Neural cell (in vitro differentiated cells): ENCODE results near the gene PTPRN2. TPM values are rescaled to one million over a fixed set of nuclear protein-coding genes. Genes with fewer than 3 reads are reported as not detected.
A peak's percentile ranks its signal among the peaks of the same experiment; 100 is the strongest.

Experiments
- H2AFZ ChIP-seq: fragments of 200-600, 300-800 bp; sonication (generic), shearing (Covaris generic); 2 replicates; pipeline ENCODE4 v1.6.0; 2014; ENCODE audit warnings: low read depth, mild to moderate bottlenecking, antibody characterized with exemption, low read length, moderate library complexity
- H3F3A ChIP-seq: fragments of 200-600 bp; shearing (Covaris generic); 2 replicates; pipeline ENCODE4 v1.6.1; 2016; ENCODE audit warnings: mild to moderate bottlenecking, moderate library complexity, mixed read lengths, antibody characterized with exemption, low read length; ENCODE audit not compliant: insufficient read depth, poor library complexity, severe bottlenecking
- H3K27ac ChIP-seq: fragments of 200-600, 300-800 bp; sonication (generic), shearing (Covaris generic); 2 replicates; pipeline ENCODE4 v1.5.1; 2014; ENCODE audit warnings: mild to moderate bottlenecking, low read length, moderate library complexity
- H3K27me3 ChIP-seq: fragments of 300-800, 200-600 bp; sonication (generic), shearing (Covaris generic); 2 replicates; pipeline ENCODE4 v1.6.0; 2014; ENCODE audit warnings: mild to moderate bottlenecking, low read depth, low read length, moderate library complexity; ENCODE audit not compliant: insufficient read depth
- H3K36me3 ChIP-seq: fragments of 300-800, 200-600 bp; sonication (generic), shearing (Covaris generic); 2 replicates; pipeline ENCODE4 v1.5.1; 2014; ENCODE audit warnings: mild to moderate bottlenecking, antibody characterized with exemption, low read length, moderate library complexity; ENCODE audit not compliant: insufficient read depth
- H3K4me2 ChIP-seq: fragments of 300-800, 200-600 bp; sonication (generic), shearing (Covaris generic); 2 replicates; pipeline ENCODE4 v1.6.0; 2014; ENCODE audit warnings: mild to moderate bottlenecking, low read length
- H3K4me3 ChIP-seq: fragments of 300-800, 200-600 bp; sonication (generic), shearing (Covaris generic); 2 replicates; pipeline ENCODE4 v1.5.1; 2014; ENCODE audit warnings: mild to moderate bottlenecking, low read length, moderate library complexity
- H3K79me2 ChIP-seq: fragments of 200-600 bp; shearing (Covaris generic); replicated peaks from 2 replicates; pipeline ENCODE4 v1.6.0; 2014; ENCODE audit warnings: mild to moderate bottlenecking, low read length, moderate library complexity; ENCODE audit not compliant: insufficient read depth
- H3K9ac ChIP-seq: fragments of 300-800, 200-600 bp; sonication (generic), shearing (Covaris generic); 2 replicates; pipeline ENCODE4 v1.6.1; 2016; ENCODE audit warnings: mild to moderate bottlenecking, low read length, mixed read lengths
- H3K9me2 ChIP-seq: fragments of 200-600 bp; shearing (Covaris generic); 2 replicates; pipeline ENCODE4 v1.6.1; 2016; ENCODE audit warnings: mild to moderate bottlenecking, low read length, mixed read lengths; ENCODE audit not compliant: insufficient read depth
- H3K9me3 ChIP-seq: fragments of 200-600, 300-800 bp; sonication (generic), shearing (Covaris generic); 2 replicates; pipeline ENCODE4 v1.6.1; 2016; ENCODE audit warnings: mild to moderate bottlenecking, mixed run types, low read length, moderate library complexity, mixed read lengths
- H4K20me1 ChIP-seq: fragments of 200-600 bp; shearing (Covaris generic); 2 replicates; pipeline ENCODE4 v1.6.1; 2016; ENCODE audit warnings: mild to moderate bottlenecking, mixed run types; ENCODE audit not compliant: insufficient read depth
- EP300 ChIP-seq: fragments of 450-650 bp; conservative IDR thresholded peaks from 2 replicates; pipeline ENCODE4 v1.6.1; 2014; ENCODE audit warnings: antibody characterized with exemption, mild to moderate bottlenecking, moderate library complexity; ENCODE audit not compliant: poor library complexity, severe bottlenecking
- EZH2 ChIP-seq: fragments of 200-600, 300-800 bp; shearing (Covaris generic), sonication (generic); IDR thresholded peaks from 2 replicates; pipeline ENCODE4 v1.6.1; 2014; ENCODE audit warnings: antibody characterized with exemption, low read length, borderline replicate concordance, mild to moderate bottlenecking; ENCODE audit not compliant: insufficient read depth, poor library complexity, severe bottlenecking
- MXI1 ChIP-seq: fragments of 450-650 bp; conservative IDR thresholded peaks from 2 replicates; pipeline ENCODE4 v1.6.1; 2014; ENCODE audit warnings: antibody characterized with exemption, mild to moderate bottlenecking; ENCODE audit not compliant: poor library complexity, severe bottlenecking
- POLR2AphosphoS5 ChIP-seq: IDR thresholded peaks from 2 replicates; pipeline ENCODE4 v1.6.1; 2012
- RAD21 ChIP-seq: fragments of 450-650 bp; conservative IDR thresholded peaks from 2 replicates; pipeline ENCODE4 v1.6.1; 2014; ENCODE audit warnings: antibody characterized with exemption, mild to moderate bottlenecking, moderate library complexity
- SMC3 ChIP-seq: fragments of 450-650 bp; conservative IDR thresholded peaks from 2 replicates; pipeline ENCODE4 v1.6.1; 2014; ENCODE audit warnings: antibody characterized with exemption, mild to moderate bottlenecking, moderate library complexity; ENCODE audit not compliant: poor library complexity
- TAF1 ChIP-seq: IDR thresholded peaks from 2 replicates; pipeline ENCODE4 v1.6.1; 2012; ENCODE audit warnings: low read depth
- polyA plus RNA-seq: library from polyadenylated mRNA; depleted of rRNA; stranded (reverse); fragments of >200 nt; gene quantifications from 2 replicates; pipeline ENCODE4 v1.2.3, GENCODE V29; 2014
- TF ChIP-seq, protein P1 (sequence below): fragments of 450-650 bp; IDR thresholded peaks from 2 replicates; pipeline ENCODE4 v1.5.1; 2014; ENCODE audit warnings: antibody characterized with exemption, mild to moderate bottlenecking, moderate library complexity; ENCODE audit not compliant: poor library complexity, severe bottlenecking
- TF ChIP-seq, protein P2 (sequence below): IDR thresholded peaks from 2 replicates; pipeline ENCODE4 v1.6.1; 2012; ENCODE audit warnings: borderline replicate concordance

PTPRN2 gene
- polyA plus RNA-seq, 1 donor from 2014 or later: 31.0 TPM

DNA sequence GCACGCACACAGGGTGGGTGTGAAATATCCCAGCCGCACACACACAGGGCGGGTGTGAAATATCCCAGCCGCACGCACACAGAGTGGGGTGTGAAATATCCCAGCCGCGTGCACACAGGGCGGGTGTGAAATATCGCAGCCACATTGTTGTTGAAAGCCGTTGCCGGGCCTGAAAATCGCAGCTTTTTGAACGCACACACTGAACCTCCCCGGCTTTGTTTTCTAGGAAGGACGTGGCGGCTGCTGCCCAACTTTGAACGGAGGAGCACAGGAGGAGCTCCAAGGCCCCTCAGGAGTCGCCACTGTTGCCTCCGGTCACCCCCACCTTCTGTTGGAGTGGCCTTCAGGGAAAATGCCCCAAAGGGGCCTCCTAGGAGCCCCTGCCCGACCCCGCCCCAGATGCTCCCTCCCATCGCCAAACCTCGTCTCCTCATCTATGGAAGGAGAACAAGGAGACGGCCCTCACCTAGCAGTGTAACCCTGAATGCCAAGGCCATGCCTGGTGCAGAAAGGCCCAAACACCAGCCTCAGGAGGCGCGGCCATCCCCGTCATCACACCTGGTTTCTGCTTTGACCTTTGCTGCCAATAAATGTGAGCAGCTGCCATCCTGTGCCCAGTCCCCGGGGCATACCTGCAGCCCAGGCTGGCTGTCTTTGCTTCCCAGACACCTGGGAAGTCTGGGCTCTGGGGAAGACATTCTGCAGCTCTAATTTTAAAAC lies 318.6 kb downstream of the PTPRN2 start:
- Histone ChIP-seq H3K27me3 (no peaks in the 10 kb centered on the region), H3K9me3 (no peaks in the 10 kb centered on the region), H2AFZ (no peak overlapping the region), H4K20me1 (no peaks in the 10 kb centered on the region), H3K9me2 (no peaks in the 10 kb centered on the region), H3F3A (no peaks in the 10 kb centered on the region), H3K4me3 (no peak overlapping the region), H3K79me2 (no peaks in the 10 kb centered on the region), H3K27ac (no peak overlapping the region), H3K4me2 (no peak overlapping the region), H3K36me3 (no peaks in the 10 kb centered on the region), H3K9ac (no peak overlapping the region)
- TF ChIP-seq SMC3 (no peak), TAF1 (no peak), MXI1 (no peak), EZH2 (no peak), POLR2AphosphoS5 (no peak), EP300 (no peak), RAD21 (no peak)
- TF ChIP-seq, protein P1, sequence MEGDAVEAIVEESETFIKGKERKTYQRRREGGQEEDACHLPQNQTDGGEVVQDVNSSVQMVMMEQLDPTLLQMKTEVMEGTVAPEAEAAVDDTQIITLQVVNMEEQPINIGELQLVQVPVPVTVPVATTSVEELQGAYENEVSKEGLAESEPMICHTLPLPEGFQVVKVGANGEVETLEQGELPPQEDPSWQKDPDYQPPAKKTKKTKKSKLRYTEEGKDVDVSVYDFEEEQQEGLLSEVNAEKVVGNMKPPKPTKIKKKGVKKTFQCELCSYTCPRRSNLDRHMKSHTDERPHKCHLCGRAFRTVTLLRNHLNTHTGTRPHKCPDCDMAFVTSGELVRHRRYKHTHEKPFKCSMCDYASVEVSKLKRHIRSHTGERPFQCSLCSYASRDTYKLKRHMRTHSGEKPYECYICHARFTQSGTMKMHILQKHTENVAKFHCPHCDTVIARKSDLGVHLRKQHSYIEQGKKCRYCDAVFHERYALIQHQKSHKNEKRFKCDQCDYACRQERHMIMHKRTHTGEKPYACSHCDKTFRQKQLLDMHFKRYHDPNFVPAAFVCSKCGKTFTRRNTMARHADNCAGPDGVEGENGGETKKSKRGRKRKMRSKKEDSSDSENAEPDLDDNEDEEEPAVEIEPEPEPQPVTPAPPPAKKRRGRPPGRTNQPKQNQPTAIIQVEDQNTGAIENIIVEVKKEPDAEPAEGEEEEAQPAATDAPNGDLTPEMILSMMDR: no peak
- TF ChIP-seq, protein P2, sequence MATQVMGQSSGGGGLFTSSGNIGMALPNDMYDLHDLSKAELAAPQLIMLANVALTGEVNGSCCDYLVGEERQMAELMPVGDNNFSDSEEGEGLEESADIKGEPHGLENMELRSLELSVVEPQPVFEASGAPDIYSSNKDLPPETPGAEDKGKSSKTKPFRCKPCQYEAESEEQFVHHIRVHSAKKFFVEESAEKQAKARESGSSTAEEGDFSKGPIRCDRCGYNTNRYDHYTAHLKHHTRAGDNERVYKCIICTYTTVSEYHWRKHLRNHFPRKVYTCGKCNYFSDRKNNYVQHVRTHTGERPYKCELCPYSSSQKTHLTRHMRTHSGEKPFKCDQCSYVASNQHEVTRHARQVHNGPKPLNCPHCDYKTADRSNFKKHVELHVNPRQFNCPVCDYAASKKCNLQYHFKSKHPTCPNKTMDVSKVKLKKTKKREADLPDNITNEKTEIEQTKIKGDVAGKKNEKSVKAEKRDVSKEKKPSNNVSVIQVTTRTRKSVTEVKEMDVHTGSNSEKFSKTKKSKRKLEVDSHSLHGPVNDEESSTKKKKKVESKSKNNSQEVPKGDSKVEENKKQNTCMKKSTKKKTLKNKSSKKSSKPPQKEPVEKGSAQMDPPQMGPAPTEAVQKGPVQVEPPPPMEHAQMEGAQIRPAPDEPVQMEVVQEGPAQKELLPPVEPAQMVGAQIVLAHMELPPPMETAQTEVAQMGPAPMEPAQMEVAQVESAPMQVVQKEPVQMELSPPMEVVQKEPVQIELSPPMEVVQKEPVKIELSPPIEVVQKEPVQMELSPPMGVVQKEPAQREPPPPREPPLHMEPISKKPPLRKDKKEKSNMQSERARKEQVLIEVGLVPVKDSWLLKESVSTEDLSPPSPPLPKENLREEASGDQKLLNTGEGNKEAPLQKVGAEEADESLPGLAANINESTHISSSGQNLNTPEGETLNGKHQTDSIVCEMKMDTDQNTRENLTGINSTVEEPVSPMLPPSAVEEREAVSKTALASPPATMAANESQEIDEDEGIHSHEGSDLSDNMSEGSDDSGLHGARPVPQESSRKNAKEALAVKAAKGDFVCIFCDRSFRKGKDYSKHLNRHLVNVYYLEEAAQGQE: no peak

DNA sequence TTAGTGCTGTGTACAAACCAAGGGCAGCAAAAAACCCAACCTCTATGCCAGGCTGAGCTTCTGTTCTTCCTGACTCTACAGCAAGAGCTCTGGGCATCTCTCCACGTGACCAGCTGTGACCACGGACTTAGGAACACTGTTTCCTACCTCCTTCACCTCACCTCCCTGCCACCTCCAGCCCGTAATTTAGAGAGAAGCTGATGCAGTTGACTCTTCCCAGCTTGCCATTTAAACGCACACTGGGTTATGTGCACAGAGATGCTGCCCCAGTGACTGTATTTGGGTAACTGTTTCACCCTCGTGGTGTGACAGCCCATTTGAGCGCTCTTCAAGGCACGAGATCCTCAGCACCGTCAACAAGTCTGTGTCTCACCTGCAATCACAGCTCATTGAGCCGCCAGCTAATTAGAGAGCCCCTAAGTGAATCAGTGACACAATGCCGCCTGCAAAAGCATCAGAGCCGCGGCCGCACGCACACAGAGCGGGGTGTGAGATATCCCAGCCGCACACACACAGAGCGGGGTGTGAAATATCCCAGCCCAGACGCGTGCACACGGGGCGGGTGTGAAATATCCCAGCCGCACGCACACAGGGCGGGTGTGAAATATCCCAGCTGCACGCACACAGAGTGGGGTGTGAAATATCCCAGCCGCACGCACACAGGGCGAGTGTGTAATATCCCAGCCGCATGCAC lies 319.7 kb downstream of the PTPRN2 start:
- H3K79me2 ChIP-seq: no peaks in the 10 kb centered on the region
- no peaks in the 10 kb centered on the region for H3K9me3 ChIP-seq
- H2AFZ ChIP-seq: no peak overlapping the region
- no peak for TF ChIP-seq POLR2AphosphoS5
- TF ChIP-seq MXI1: peak; percentile 13
- TF ChIP-seq TAF1: no peak
- H3K36me3 ChIP-seq: no peaks in the 10 kb centered on the region
- peak overlapping the region; percentile 1 for H3K9ac ChIP-seq
- H3K9me2 ChIP-seq: no peaks in the 10 kb centered on the region
- H3K4me2 ChIP-seq: no peak overlapping the region
- H4K20me1 ChIP-seq: no peaks in the 10 kb centered on the region
- H3K4me3 ChIP-seq: no peak overlapping the region
- H3F3A ChIP-seq: no peaks in the 10 kb centered on the region
- H3K27ac ChIP-seq: no peak overlapping the region
- H3K27me3 ChIP-seq: no peaks in the 10 kb centered on the region
